CD4-positive, alpha-beta T cell treated with Interleukin-12 subunit alpha and Interleukin-12 subunit beta, for 1 hour (primary cell): ENCODE data around the gene MISP.

ENCODE experiments used
- DNase-seq: peaks from one replicate; pipeline ENCODE4 v3.0.0-alpha.2; 2020

MISP gene

DNA sequence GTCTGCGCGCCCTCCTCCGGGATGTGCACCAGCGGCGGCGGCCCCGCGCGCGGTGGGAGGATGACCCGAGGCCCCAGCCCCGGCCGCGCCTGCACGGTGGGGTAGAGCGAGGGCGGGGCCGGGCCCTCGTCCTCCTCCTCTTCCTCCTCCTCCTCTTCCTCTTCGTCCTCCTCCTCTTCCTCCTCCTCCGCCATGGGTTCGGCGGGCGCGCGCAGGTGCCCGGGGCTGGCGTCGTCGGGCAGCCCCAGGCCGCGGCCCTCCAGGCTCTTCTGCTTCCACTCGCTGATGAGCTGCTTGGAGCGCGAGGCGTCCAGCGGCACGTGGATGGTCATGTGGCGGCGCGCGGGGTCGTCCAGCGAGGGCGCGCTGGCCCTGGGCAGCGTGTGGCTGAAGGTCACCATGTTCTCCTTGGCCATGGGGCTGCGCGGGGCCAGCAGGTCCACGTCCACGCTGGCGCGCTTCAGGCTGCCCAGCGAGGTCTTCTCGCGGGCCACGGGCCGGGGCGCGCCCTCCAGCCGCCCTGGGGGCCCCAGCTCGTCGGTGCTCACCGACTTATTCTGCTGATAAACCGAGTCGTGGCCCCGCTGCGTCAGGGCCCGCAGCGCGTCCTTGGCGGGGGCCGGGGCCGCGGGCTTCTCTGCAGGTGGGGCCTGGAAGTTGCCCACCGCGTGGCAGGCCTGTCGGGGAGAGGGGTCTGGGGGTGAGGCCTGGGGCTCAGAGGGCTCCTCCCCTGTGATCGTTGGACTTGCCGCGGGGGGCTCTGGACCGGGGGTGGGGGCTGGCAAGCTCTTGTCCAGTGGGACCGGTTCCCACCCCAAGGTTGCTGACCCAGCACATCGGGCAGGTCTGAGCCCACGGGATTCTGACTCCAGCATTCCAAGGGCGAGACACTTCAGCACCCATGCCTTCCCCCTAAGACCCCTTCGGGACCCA lies 62.6 kb downstream of the MISP start:
- DNase-seq = no peak
